Pancreas (tissue), 10 donors: ENCODE measurements around the gene TMEM217. TPM values are rescaled to one million over a fixed set of nuclear protein-coding genes. Genes with fewer than 3 reads are reported as not detected.

Experiments
- ATAC-seq, 4 donors: fragments of 200-7000 bp; cut with Tn5 transposase; one replicate each; pipeline versions ENCODE4 v1.8.0 to v1.9.1; 2020; ENCODE audit warnings: mild to moderate bottlenecking in 4 of 4, moderate library complexity in 4 of 4
- DNase-seq, 6 donors: peaks; one replicate each; pipeline ENCODE4 v3.0.0-alpha.2; 2020
- FAIRE-seq: peaks from 2 replicates; lab custom pipeline; 2012; peaks lifted over from hg19 to GRCh38; lab: Jason Lieb, UNC
- H3K27ac ChIP-seq, 4 donors: fragments of 200-600 bp; sonication (generic); 1 replicate in 3 of 4; 2 replicates in 1 of 4; pipeline versions ENCODE4 v1.5.0 to v1.8.0; 2020
- H3K27me3 ChIP-seq, 4 donors: fragments of 200-600 bp; one replicate each; pipeline ENCODE4 v1.8.0; 2021
- H3K36me3 ChIP-seq, 3 donors: fragments of 200-600 bp; sonication (generic) in 1 of 3; one replicate each; pipeline versions ENCODE4 v1.5.0 to v1.8.0; 2020 to 2021
- H3K4me1 ChIP-seq, 3 donors: fragments of 200-600 bp; one replicate each; pipeline ENCODE4 v1.8.0; 2021
- H3K4me3 ChIP-seq, 4 donors: fragments of 200-600 bp; sonication (generic) in 2 of 4; one replicate each; pipeline versions ENCODE4 v1.5.0 to v1.8.0; 2020 to 2021
- H3K9me3 ChIP-seq, 4 donors: fragments of 200-600 bp; one replicate each; pipeline ENCODE4 v1.8.0; 2021
- CTCF ChIP-seq, 4 donors: fragments of 200-600 bp; sonication (generic) in 3 of 4; IDR thresholded peaks; one replicate each; pipeline versions ENCODE4 v1.5.0 to v1.8.0; 2021; ENCODE audit warnings: antibody characterized with exemption in 4 of 4
- WGBS, 2 donors: extraction: QIAGEN DNeasy Blood & Tissue Kit; methylation state at CpG; one replicate each; pipeline ENCODE4 v1.1.7; 2013; 5-methylcytosine and 5-hydroxymethylcytosine counted together
- intact Hi-C, 3 donors: fragments of 100-400 bp; cut with DNase I; formaldehyde crosslinking; loops; one replicate each; pipeline versions ENCODE4 v1.11.1 to v1.14.2; 2022
- polyA plus RNA-seq, 2 donors: library from polyadenylated mRNA; stranded (reverse); fragments of 200-250 nt; gene quantifications; one replicate each; pipeline ENCODE4 v1.2.3, GENCODE V29; 2013
- total RNA-seq, 6 donors: library from RNA; stranded (reverse); fragmentation: NEBNext Ultra II Directional in 4 of 6; extraction: Animal tissue kit (Norgen Biotek cat#: 25700) in 4 of 6; gene quantifications; one replicate each; pipeline versions ENCODE4 v1.2.1 to v1.2.4, GENCODE V29; 2021 to 2023
- donor health status: healthy with polysubstance abuse.
- donor health status: DM: no; HTN: no; CAD: no; lungs with moderate emphysema.
- donor health status: DM: no; HTN: no; CAD: no.
- donor health status: control.
- donor health status: control.
- donor health status: Bipolar disorder and iron deficiency.
- donor health status: DM: yes; HTN: yes; CAD: no.
- donor health status: DM: no; HTN: no; CAD: no.
- donor health status: DM: no; HTN: no; CAD: no.
- donor health status: DM: yes; HTN: yes; CAD: no.

The TMEM217 gene
- total and polyA plus RNA-seq, 8 donors, result 0.19 to 2.1 (median 1.3) TPM

GRCh38 chr6:37272834-37273566 lies 15.1 kb upstream of the TMEM217 start:
- no peak overlapping the region for H3K27ac ChIP-seq
- ATAC-seq (no peak), FAIRE-seq (no peak), DNase-seq (no peak)
- H3K4me3 ChIP-seq, result no peak overlapping the region
- intact Hi-C loops, result no loop called here
- TF ChIP-seq CTCF (IDR thresholded peaks at IDR 0.05), result no peak
- 82 to 88% methylated on average over 8 of the region's 8 CpGs for WGBS, 2 donors
- no peaks in the 10 kb centered on the region for H3K9me3 ChIP-seq
- H3K4me1 ChIP-seq, result peaks cover 0 to 4% (median 0%) of the 10 kb centered on the region in 3 donors
- no peaks in the 10 kb centered on the region for H3K27me3 ChIP-seq
- no peaks in the 10 kb centered on the region for H3K36me3 ChIP-seq

GRCh38 chr6:37269105-37269504 lies 11.2 kb upstream of the TMEM217 start:
- FAIRE-seq, result no peak
- no peak overlapping the region for H3K27ac ChIP-seq
- H3K4me1 ChIP-seq, result peaks cover 0 to 8% (median 6%) of the 10 kb centered on the region in 3 donors
- no peaks in the 10 kb centered on the region for H3K9me3 ChIP-seq
- H3K27me3 ChIP-seq, result no peaks in the 10 kb centered on the region
- H3K36me3 ChIP-seq, result no peaks in the 10 kb centered on the region
- no peak overlapping the region for H3K4me3 ChIP-seq
- no peak for TF ChIP-seq CTCF (IDR thresholded peaks at IDR 0.05)
- whole genome bisulfite sequencing, 2 donors, result 68 to 78% methylated on average over 2 of the region's 2 CpGs
- no peak for ATAC-seq
- intact Hi-C loops, result no loop called here
- no peak for DNase-seq

GRCh38 chr6:37265860-37266259 lies 7.9 kb upstream of the TMEM217 start:
- FAIRE-seq, result no peak
- no peak for TF ChIP-seq CTCF (IDR thresholded peaks at IDR 0.05)

GRCh38 chr6:37265001-37265400 lies 7.1 kb upstream of the TMEM217 start:
- peaks cover 10 to 29% (median 17%) of the 10 kb centered on the region in 3 donors for H3K4me1 ChIP-seq
- H3K27ac ChIP-seq, result no peak overlapping the region
- WGBS, 2 donors, result 66 to 75% methylated on average over 2 of the region's 2 CpGs
- ATAC-seq (peak in 2 of 4 donors; percentile 14 to 26), DNase-seq (no peak), FAIRE-seq (no peak)
- no peaks in the 10 kb centered on the region for H3K9me3 ChIP-seq
- no peaks in the 10 kb centered on the region for H3K36me3 ChIP-seq
- intact Hi-C loops, result no loop called here
- no peak overlapping the region for H3K4me3 ChIP-seq
- TF ChIP-seq CTCF (IDR thresholded peaks at IDR 0.05), result no peak
- H3K27me3 ChIP-seq, result no peaks in the 10 kb centered on the region

More at GRCh38 chr6:37265860-37266259, 7.9 kb upstream of the TMEM217 start:
- Histone ChIP-seq H3K4me1 (peaks cover 8 to 23% (median 17%) of the 10 kb centered on the region in 3 donors), H3K4me3 (no peak overlapping the region), H3K27ac (no peak overlapping the region), H3K27me3 (no peaks in the 10 kb centered on the region), H3K36me3 (no peaks in the 10 kb centered on the region), H3K9me3 (no peaks in the 10 kb centered on the region)
- DNase-seq (no peak), ATAC-seq (no peak)
- intact Hi-C loops, result no loop called here
- 89 to 90% methylated on average over 3 of the region's 3 CpGs for WGBS, 2 donors

GRCh38 chr6:37262446-37263026 lies 4.6 kb upstream of the TMEM217 start:
- DNase-seq (no peak), FAIRE-seq (no peak), ATAC-seq (peak; percentile 54 to 73 (median 62))
- Histone ChIP-seq H3K27ac (peak overlapping the region in 3 of 4 donors; percentile 14 to 45 (median 36)), H3K4me3 (no peak overlapping the region), H3K9me3 (no peaks in the 10 kb centered on the region), H3K36me3 (no peaks in the 10 kb centered on the region), H3K4me1 (peaks cover 11 to 40% (median 28%) of the 10 kb centered on the region in 3 donors), H3K27me3 (no peaks in the 10 kb centered on the region)
- 10 to 15% methylated on average over 8 of the region's 8 CpGs for WGBS, 2 donors
- intact Hi-C loops, result no loop called here
- TF ChIP-seq CTCF (IDR thresholded peaks at IDR 0.05), result no peak
